GM13976 (cell line): ENCODE measurements around the gene DSTN.

Source experiments
- DNase-seq: peaks from one replicate; pipeline ENCODE4 v3.0.0; 2012; ENCODE audit warnings: low spot score
- CTCF ChIP-seq: IDR thresholded peaks from 2 replicates; pipeline ENCODE4 v1.5.1; 2012; ENCODE audit warnings: borderline replicate concordance, mild to moderate bottlenecking; ENCODE audit not compliant: insufficient read depth; ENCODE audit errors: extremely low read depth, missing control alignments, control extremely low read depth
- in situ Hi-C: fragments of 300-500 bp; cut with MboI; formaldehyde crosslinking; loops from one replicate; pipeline ENCODE4 v1.12.0; 2022; ENCODE audit warnings: low sequenced_read_pairs, mixed read lengths, inconsistent platforms; ENCODE audit not compliant: unreplicated experiment

DSTN gene

GRCh38 chr20:17651760-17652388, 82.0 kb downstream of the DSTN start:
- in situ Hi-C loops = no loop called here
- DNase-seq = peak; percentile 38
- peak; percentile 28 for TF ChIP-seq CTCF

DNA sequence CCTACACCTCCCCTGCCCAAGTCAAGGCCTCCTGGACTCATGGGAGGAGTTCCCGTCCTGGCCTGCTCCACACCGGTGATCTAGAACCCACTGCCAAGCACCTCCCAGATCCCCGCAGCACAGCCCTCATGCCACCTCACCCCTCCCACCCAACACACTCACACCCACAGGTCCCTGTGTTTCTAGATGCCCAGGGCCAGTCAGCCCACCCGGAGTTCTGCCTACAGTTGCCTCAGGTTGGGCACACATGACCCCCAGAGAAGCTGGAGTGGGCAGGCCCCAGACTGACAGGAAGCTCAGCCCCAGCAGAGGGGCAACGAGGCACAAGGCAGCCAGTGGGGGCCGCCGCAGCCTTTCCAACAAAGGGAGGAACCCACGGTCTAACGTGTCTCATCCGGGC, 82.5 kb downstream of the DSTN start:
- in situ Hi-C loops = no loop called here
- peak; percentile 29 for DNase-seq
- TF ChIP-seq CTCF = no peak

GRCh38 chr20:17653835-17654648, 84.2 kb downstream of the DSTN start:
- in situ Hi-C loops = no loop called here
- TF ChIP-seq CTCF = no peak
- DNase-seq = peak; percentile 13

DNA sequence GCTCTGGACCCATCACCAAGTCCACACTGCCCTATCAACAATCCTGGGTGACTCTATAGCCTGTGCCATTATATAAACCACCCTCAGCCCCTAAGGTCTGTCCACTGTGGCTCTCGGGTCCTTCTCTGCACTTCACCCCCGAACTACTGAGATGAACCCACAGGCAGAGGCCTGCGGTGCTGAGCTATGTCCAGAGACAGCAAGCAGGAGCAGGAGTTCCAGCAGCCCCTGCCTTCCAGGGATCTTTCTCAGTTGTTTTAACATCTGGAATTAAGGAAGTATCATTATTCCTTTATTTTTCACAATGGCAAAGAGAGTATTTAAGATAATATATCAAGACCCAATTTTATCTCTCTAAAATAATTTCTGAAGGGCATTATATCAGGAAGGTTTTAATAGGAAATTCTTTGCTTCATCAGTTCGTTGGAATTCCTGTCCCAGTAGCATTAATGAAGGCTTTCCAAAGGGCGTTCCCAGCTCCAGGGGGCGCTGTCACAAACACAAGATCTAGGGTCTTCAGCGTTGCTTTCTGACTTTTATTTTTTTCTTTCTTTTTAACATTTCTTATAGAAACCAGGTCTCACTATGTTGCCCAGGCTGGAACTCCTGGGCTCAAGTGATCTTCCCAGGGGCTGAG, 84.9 kb downstream of the DSTN start:
- peak; percentile 32 for TF ChIP-seq CTCF
- DNase-seq = peak; percentile 20
- in situ Hi-C loops = no loop called here

DNA sequence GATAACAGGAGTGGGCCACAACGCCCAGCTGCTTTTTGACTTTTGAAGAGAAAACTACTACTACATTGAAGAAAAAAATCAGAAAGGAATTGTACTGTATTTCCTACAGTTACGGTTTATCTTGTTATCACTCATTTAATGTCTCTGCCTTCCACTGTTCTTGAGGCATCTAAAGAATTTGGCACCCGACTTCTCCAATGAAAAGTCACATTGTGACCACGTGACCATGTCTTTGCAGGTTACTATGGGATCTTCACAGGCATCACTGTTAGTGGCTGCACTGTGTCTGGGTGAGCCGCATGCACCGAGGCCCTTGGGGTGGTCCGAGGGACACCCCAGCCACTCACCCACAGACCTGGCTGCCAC, 85.4 kb downstream of the DSTN start:
- in situ Hi-C loops = no loop called here
- DNase-seq = peak; percentile 14
- TF ChIP-seq CTCF = no peak

GRCh38 chr20:17655865-17656479, 86.1 kb downstream of the DSTN start:
- no peak for TF ChIP-seq CTCF
- in situ Hi-C loops = no loop called here
- peak; percentile 17 for DNase-seq
